GM19438 (cell line): Measurements from ENCODE around the gene SH3GL3.

Experiments
- ATAC-seq: cut with Tn5 transposase; IDR thresholded peaks from one replicate; pipeline ENCODE4 v1.9.1; 2021; ENCODE audit warnings: low read depth; ENCODE audit not compliant: unreplicated experiment

The SH3GL3 gene, protein sequence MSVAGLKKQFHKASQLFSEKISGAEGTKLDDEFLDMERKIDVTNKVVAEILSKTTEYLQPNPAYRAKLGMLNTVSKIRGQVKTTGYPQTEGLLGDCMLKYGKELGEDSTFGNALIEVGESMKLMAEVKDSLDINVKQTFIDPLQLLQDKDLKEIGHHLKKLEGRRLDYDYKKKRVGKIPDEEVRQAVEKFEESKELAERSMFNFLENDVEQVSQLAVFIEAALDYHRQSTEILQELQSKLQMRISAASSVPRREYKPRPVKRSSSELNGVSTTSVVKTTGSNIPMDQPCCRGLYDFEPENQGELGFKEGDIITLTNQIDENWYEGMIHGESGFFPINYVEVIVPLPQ

DNA sequence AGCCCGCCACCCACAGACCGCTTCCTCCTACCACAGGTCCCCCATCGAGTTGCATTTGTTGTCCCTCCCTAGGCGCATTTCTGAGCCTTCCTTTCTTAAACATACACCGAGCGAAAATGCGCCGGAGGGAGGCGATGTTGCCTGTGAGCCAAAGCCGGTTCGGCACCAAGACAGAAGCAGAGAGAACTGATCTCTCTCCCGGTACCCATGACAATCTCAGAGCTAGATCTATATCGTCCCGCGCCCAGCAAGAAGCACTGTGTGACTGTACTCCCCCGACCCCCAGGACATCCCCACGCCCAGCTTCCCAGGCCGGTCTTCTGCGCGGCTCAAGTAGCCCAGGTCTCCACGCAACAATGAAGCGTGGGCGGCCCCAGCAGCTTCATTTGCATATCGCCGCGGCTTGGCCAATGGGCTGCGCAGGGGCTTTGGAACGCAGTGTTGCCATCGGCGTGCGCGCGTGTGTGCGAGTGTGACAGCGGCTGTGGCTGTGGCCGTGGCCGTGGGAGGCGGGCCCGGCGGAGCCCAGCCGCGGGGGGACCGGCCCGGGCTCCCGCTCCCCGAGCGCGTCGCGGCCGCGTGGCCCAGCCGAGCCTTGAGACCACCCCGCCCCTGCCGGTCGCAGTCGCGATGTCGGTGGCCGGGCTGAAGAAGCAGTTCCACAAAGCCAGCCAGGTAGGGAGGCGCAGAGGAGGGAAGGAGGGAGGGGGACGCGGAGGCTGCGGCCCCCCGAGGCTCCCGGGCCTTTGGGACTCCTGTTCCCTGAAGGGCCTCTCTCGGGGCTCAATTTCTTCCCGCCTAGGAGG, at the start of gene SH3GL3:
Gene SH3GL3, plus strand, starts transcription at position 438 of the 806 bp plus-strand sequence. Its CDS starts 193 bp downstream, at position 631.
- no peak for ATAC-seq

- no peak for ATAC-seq
These were observed 48.5 kb upstream of the SH3GL3 start for GRCh38 chr15:83398626-83399025.

DNA sequence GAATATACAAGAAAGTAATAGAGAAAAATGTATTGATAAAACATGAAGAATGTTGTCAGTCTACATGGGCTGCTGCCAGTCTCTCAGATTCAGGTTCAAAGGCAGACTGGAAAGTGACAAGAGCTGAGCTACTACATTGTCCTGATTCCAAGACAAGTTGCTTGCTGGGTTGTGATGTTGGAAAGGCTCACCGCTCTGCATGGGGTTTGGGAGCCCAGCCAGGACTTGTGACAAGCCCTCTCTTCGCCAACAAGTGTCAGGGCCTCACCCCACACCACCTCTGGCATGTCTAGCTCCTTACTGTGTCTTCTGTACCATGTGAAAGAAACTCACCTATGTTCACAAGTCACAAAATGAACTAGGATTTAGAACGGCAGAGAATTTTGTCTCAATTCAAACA, 43.0 kb upstream of the SH3GL3 start:
- ATAC-seq = no peak

DNA sequence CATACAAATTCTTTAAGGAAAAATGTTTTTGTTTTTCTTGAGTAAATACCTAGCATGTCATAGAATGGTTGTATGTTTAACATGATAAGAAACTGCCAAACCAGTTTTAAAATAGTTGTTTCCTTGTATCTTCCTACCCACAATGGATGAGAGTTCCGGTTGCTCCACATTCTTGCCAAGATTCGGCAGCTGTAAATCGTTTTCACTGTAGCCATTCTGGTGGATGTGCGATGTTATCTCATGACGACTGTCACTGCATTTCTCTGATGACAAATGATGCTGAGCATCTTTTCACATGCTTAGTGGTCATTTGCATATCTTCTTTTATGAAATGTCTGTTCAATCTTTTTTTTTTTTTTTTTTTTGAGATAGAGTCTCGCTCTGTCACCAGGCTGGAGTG, 36.6 kb upstream of the SH3GL3 start:
- ATAC-seq = no peak

DNA sequence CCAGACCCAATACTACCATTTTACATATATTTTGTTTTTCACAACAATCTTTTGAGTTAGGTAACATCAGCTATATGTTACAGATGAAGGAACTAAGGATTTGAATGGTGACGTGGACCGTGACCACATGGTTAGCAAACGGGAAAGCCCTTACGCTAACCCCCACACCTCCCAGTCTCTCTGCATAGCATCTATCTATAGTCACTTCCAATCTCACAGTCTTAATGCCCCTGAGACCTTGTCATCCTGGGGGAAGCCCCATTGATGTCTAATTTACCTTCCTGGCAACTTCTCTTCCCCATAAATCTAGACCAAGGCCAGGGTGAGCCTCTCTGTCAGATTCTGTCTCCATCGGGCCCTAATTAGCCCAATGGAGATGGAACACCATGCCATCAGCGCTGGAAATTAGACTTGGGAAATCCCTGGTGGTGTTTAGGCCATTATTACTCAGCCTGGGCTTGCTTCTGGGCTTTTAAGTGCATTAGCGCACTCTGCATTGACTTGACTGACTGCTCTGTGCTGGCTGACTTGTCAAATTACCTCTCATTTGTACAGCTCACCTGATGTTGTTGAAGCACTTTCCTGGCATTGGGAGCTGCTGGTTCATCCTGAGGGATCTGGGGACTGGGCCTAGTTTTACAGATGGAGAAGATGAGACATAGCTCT, 34.0 kb upstream of the SH3GL3 start:
- no peak for ATAC-seq

GRCh38 chr15:83422081-83422480, 25.1 kb upstream of the SH3GL3 start:
- no peak for ATAC-seq

GRCh38 chr15:83422541-83422940, 24.6 kb upstream of the SH3GL3 start:
- no peak for ATAC-seq

- no peak for ATAC-seq
These were observed 23.0 kb upstream of the SH3GL3 start for GRCh38 chr15:83424101-83424500.

DNA sequence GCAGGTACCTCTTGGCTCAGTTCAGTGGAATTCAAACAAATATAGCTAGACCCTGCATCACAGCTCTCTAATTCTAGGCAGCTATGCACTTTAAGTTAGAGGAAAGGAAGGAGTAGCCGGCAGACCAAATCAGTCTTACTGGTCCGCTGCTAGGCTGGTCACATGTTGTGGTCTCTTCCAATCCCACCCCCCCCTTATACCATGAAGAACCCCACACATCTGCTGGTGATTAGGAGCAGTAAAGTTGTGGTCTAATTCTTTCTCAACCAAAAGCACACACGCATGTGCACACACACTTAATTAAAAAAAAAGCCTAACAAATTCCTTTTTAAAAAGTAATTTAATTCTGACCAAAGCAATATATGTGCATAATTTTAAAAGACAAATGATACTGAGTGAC, 16.7 kb upstream of the SH3GL3 start:
- ATAC-seq = no peak

DNA sequence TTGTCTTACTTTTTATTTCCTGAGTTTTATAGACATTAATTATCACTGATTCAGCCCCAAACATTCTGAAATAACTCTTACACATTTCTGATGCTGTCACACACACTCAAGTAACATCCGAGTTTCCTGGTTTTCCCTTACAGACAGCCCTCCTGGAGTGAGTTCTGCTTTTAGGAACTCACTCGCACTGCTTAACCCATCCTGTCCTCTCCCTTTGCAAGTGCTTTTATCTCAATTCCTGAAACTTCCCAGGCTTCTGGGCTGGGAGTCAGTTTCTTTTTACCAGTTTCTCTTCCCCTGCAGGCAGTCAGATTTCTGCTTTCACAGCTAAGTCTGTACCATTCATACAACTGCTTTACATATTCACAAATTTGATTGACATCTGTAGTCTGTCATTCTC, 15.6 kb upstream of the SH3GL3 start:
- ATAC-seq = no peak

DNA sequence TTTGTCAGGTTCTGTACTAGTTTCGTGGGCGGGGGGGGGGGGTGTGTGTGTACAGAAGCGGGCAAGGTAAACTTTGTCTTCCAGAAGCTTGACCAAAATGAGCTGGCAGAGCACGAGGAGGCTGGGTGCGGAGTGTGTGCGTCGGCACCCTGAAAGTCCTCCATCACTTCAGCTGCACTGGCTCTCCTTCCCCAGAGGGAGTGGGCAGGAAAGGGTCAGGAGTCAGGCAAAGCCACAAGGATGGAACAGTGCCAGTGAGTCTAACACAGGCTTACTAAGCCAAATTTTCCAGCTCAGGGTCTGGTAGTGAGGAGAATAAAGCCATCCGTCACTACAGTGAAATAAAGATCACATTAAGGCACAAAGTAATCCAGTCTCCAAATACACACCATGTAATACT, 11.9 kb upstream of the SH3GL3 start:
- no peak for ATAC-seq

DNA sequence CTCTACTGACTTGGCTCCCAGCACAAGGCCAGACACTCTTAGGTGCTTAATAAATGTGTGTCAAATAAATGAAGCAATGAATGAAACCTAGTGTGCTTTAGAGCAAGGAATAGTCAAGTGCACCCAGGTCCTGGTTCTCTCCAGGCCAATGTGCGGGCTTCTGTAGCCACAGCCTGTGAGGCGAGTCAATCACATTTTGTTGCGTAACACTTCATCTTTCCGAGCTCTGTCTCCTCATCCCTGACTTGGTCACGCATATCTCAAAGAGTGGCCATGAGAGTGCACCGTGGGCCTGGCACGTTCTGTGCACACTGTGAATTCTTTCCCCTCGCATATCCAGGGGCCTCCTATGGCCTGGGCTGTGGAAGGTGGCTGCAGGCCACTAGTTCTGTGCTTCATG, 11.4 kb upstream of the SH3GL3 start:
- no peak for ATAC-seq

GRCh38 chr15:83436513-83437158, 10.5 kb upstream of the SH3GL3 start:
- ATAC-seq = no peak

GRCh38 chr15:83443076-83443847, 3.9 kb upstream of the SH3GL3 start:
- no peak for ATAC-seq

DNA sequence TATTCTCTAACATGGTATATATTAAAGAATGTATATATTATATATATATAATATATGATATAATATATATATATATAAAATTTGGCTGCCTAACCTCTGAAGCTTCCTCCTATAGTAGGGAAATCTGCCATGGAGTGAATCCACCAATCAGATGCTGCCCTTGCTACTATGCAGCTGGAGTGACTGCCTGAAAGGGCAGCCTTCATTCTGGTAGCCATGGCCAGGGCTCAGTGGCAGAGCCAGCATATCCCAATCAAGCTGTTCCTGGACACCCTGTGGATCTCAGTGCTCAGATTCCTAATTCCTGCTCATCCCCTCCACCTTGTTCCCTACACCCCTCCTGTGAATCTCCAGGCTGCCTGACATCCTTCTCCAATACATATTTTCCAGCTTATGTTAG, 2.2 kb upstream of the SH3GL3 start:
- no peak for ATAC-seq

GRCh38 chr15:83445643-83446042, 1.5 kb upstream of the SH3GL3 start:
- ATAC-seq = no peak

GRCh38 chr15:83446417-83446816, 724 bp upstream of the SH3GL3 start:
- ATAC-seq = no peak

DNA sequence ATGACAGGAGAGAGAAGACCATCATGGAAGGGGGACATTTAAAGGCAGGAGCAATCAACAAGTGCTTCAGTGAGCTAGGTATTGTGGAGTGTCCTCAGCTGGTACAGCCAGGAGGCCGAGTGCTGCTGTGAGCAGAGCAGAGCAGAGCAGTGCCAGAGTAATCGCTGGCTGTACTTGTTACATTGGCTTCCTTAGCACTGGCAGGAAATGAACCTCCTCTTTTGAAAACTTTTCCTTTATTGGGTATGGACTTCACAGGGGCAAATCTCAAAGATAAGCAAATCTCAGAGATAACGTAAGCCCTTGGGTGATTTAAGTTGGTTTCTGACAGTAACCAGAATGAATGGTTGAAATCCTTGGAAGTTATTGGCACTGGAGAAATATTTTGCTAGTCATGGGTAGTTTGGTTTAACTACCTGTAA, 2.1 kb downstream of the SH3GL3 start:
- no peak for ATAC-seq

DNA sequence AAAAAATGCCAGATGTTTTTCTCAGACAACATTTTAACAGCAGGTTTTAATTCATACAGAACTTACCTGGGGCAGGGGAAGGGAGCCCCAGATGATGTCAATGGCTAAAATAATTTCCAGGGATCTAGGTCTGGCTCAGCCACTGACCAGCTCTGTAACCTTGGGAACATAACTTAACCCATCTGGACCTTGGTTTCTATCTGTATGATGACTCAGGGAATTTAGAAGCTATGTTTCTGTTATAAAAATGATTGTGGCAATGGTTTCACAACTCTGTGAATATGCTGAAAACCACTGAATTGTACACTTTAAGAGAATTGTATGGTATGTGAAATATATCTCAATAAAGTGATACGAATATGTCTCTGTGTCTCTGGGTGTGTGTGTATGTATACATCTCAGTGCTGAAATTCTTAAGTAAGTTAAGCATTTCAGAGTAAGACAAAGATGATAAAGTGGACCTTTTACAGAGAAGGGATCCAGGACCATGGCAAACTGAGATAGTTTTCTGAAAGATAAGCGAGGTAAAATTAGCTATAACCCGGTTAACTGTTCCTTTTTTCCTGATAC, 2.9 kb downstream of the SH3GL3 start:
- ATAC-seq = no peak

DNA sequence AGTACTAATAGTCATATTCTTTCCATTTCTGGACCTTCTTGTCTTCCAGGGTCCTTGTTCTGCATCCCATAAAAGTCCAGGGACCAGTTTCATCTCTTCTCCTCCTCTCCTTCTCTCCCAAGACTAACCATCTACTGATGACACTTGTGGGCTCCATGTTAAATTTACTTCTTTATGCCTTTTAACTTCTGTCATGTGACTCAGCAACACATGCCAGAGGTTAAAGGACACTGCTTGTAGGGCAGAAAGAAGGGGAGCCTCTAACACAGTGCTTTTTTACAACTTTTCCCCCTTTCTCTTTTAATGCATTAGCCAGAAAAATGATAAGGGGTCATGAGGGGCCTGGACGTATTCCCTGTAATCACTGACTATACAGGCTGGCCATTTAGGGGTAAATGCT, 10.0 kb downstream of the SH3GL3 start:
- no peak for ATAC-seq
